K562 (cell line): ENCODE data around the gene SLC2A14. TPM values are rescaled to one million over a fixed set of nuclear protein-coding genes. Genes with fewer than 3 reads are reported as not detected.
"Not testable (repeated sequence)": the region's sequence is repeated elsewhere in the genome, so short reads cannot be mapped to it uniquely, and the experiment has no call there.

Experiments
- ATAC-seq: fragments of 200-7000 bp; cut with Tn5 transposase; 3 replicates; pipeline ENCODE4 v1.9.1; 2020; ENCODE audit warnings: moderate library complexity
- BruUV-seq: library from RNA; stranded (reverse); fragments of 400-500 nt; replicated peaks from 2 replicates; lab custom pipeline; 2021; lab: Mats Ljungman, UMichigan
- CTCF ChIA-PET: fragments of 300-600 bp; formaldehyde crosslinking; extraction: SDS; loops from one replicate; lab custom pipeline; 2021; ENCODE audit warnings: low intra/inter-chr PET ratio; lab: Yijun Ruan, JAX
- POLR2A ChIA-PET: fragments of 300-600, 350-650 bp; sonication (Branson Sonifier 250); formaldehyde crosslinking; extraction: SDS; loops from one replicate; lab custom pipeline; 2021; ENCODE audit warnings: antibody characterized with exemption, inconsistent platforms; lab: Yijun Ruan, JAX
- DNase-seq, 4 experiments: peaks; one replicate each; pipeline versions ENCODE4 v3.0.0 to v3.0.0-alpha.2; 2011 to 2018; ENCODE audit warnings: low spot score in 3 of 4, mixed read lengths in 3 of 4; ENCODE audit errors: extremely low read depth in 1 of 4
- FAIRE-seq: peaks from 2 replicates; lab custom pipeline; 2011; peaks lifted over from hg19 to GRCh38; lab: Jason Lieb, UNC
- H2AFZ ChIP-seq: 2 replicates; pipeline ENCODE4 v1.6.0; 2011; ENCODE audit warnings: low read depth, low read length, control low read depth, inconsistent platforms
- H3K27ac ChIP-seq: fragments of 200-600 bp; 3 replicates; pipeline ENCODE4 v1.8.0; 2011; ENCODE audit warnings: low read depth, mild to moderate bottlenecking, control low read depth, inconsistent platforms, low read length, moderate library complexity, mixed read lengths; ENCODE audit errors: extremely low read depth
- H3K27me3 ChIP-seq, 2 experiments: fragments of 300-600 bp in 1 of 2; 2 replicates in 1 of 2; 3 replicates in 1 of 2; pipeline versions ENCODE4 v1.6.0 to v1.8.0; 2011; ENCODE audit warnings: inconsistent platforms in 2 of 2, low read length in 2 of 2, mild to moderate bottlenecking in 1 of 2, mixed read lengths in 1 of 2, moderate library complexity in 1 of 2; ENCODE audit not compliant: control insufficient read depth in 2 of 2, insufficient read depth in 2 of 2
- H3K36me3 ChIP-seq: fragments of 300-600 bp; 3 replicates; pipeline ENCODE4 v1.8.0; 2011; ENCODE audit warnings: mild to moderate bottlenecking, low read length, inconsistent platforms; ENCODE audit not compliant: control insufficient read depth, insufficient read depth
- H3K4me1 ChIP-seq, 2 experiments: fragments of 200-600 bp in 1 of 2; replicated peaks in 1 of 2; 2 replicates in 1 of 2; 3 replicates in 1 of 2; pipeline versions ENCODE4 v1.5.1 to v1.8.0; 2011; ENCODE audit warnings: inconsistent platforms in 2 of 2, low read length in 2 of 2, mild to moderate bottlenecking in 1 of 2, mixed read lengths in 1 of 2, moderate library complexity in 1 of 2; ENCODE audit not compliant: control insufficient read depth in 2 of 2, insufficient read depth in 2 of 2
- H3K4me2 ChIP-seq: 2 replicates; pipeline ENCODE4 v1.6.1; 2011; ENCODE audit warnings: low read length, control low read depth, inconsistent platforms, mixed read lengths; ENCODE audit not compliant: insufficient read depth
- H3K4me3 ChIP-seq: fragments of 200-600 bp; sonication (generic), shearing (Covaris generic); 2 replicates; pipeline ENCODE4 v1.5.1; 2016; ENCODE audit warnings: control low read depth, inconsistent platforms
- H3K79me2 ChIP-seq: fragments of 200-600 bp; 3 replicates; pipeline ENCODE4 v1.8.0; 2011; ENCODE audit warnings: low read length, inconsistent platforms; ENCODE audit not compliant: control insufficient read depth, insufficient read depth
- H3K9ac ChIP-seq, 2 experiments: 2 replicates each; pipeline versions ENCODE4 v1.6.0 to v1.6.1; 2011; ENCODE audit warnings: low read depth in 2 of 2, low read length in 2 of 2, control low read depth in 1 of 2, inconsistent platforms in 1 of 2, mild to moderate bottlenecking in 1 of 2, mixed read lengths in 1 of 2; ENCODE audit not compliant: insufficient read depth in 1 of 2
- H3K9me1 ChIP-seq: one replicate; pipeline ENCODE4 v1.6.0; 2011; ENCODE audit warnings: inconsistent platforms, mild to moderate bottlenecking, low read length, moderate library complexity; ENCODE audit not compliant: control insufficient read depth, insufficient read depth
- H3K9me3 ChIP-seq: replicated peaks from 2 replicates; pipeline ENCODE4 v1.5.1; 2011; ENCODE audit warnings: low read depth, low read length, inconsistent platforms; ENCODE audit not compliant: control insufficient read depth, insufficient read depth
- H4K20me1 ChIP-seq: replicated peaks from 2 replicates; pipeline ENCODE4 v1.6.1; 2011; ENCODE audit warnings: low read length, inconsistent platforms, mixed read lengths; ENCODE audit not compliant: control insufficient read depth, insufficient read depth
- EGR1 ChIP-seq: fragments of 450-650 bp; conservative IDR thresholded peaks from 2 replicates; pipeline ENCODE4 v1.6.1; 2017; ENCODE audit warnings: mild to moderate bottlenecking
- POLR2AphosphoS2 ChIP-seq: IDR thresholded peaks from 2 replicates; pipeline ENCODE4 v1.6.1; 2012; ENCODE audit warnings: low read length, improper control_type of control experiment
- POLR2AphosphoS5 ChIP-seq: IDR thresholded peaks from 2 replicates; pipeline ENCODE4 v1.6.1; 2011; ENCODE audit warnings: mild to moderate bottlenecking, low read depth, low read length, moderate library complexity; ENCODE audit not compliant: control insufficient read depth, insufficient read depth
- RBFOX2 ChIP-seq: fragments of 200-400 bp; formaldehyde crosslinking; IDR thresholded peaks from 2 replicates; pipeline ENCODE4 v1.6.1; 2017; ENCODE audit warnings: low read depth, mild to moderate bottlenecking, low read length, moderate library complexity
- WGBS: fragments of 100-300 bp; shearing (Covaris generic); methylation state at CpG from one replicate; pipeline ENCODE4 v1.1.6; 2016; ENCODE audit warnings: low coverage, mixed read lengths; ENCODE audit not compliant: insufficient coverage; ENCODE audit errors: missing lambda C conversion rate; 5-methylcytosine and 5-hydroxymethylcytosine counted together
- in situ Hi-C: fragments of 300-500 bp; cut with MboI; formaldehyde crosslinking; loops from 4 replicates; pipeline ENCODE4 v1.15.0; 2018; ENCODE audit warnings: inconsistent platforms, mixed read lengths
- intact Hi-C: fragments of 100-400 bp; cut with micrococcal nuclease; formaldehyde crosslinking; loops from 2 replicates; pipeline ENCODE4 v1.14.2; 2022
- polyA plus RNA-seq, 8 experiments: library from polyadenylated mRNA; depleted of rRNA in 4 of 8; stranded (reverse) in 5 of 8; unstranded in 3 of 8; fragments of >200 nt; fragmentation: Nextera tagmentation in 2 of 8; fragmentation: Illumina TruSeq in 1 of 8; extraction: Ambion mirVana in 2 of 8; extraction: Trizol in 1 of 8; gene quantifications; 2 replicates each; pipeline versions ENCODE4 v1.2.1 to v1.2.3, GENCODE V29; 2011 to 2014; ENCODE audit warnings: inconsistent platforms in 1 of 8, missing spikeins in 1 of 8
- total RNA-seq, 7 experiments: library from RNA; depleted of rRNA in 6 of 7; stranded (reverse); fragments of >200 nt in 6 of 7; fragmentation: Illumina TruSeq in 2 of 7; extraction: Trizol in 2 of 7; gene quantifications; 2 replicates each; pipeline versions ENCODE4 v1.2.1 to v1.2.3, GENCODE V29; 2011 to 2021; ENCODE audit warnings: low replicate concordance in 1 of 7

Gene SLC2A14
- total and polyA plus RNA-seq, 9 of the 15 experiments (the other 6 are each of a cell fraction or from before 2014, with no cell fraction given) = 0.13 to 8.9 (median 4.8) TPM; not detected in 1

DNA sequence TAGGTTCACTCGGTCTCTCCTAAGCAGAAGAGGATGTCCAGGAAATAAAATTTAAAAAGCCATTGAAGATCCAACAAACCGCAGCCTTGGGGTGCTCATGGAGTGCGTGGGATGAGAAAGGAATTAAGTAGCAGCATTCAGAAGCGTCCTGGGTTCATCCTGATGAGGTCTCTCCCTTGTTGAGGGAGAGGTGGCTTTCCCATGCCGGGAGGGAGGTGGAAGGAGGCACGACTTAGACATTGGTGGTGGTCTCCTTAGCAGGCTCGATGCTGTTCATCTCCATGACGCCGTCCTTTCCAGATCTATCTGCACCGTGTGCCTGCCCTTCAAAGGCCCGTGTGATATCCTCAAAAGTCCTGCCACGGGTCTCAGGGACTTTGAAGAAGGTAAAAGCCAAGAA lies 48.5 kb upstream of the SLC2A14 start:
- H3K4me3 ChIP-seq, H3K27ac ChIP-seq, H3K4me1 ChIP-seq, H3K9me3 ChIP-seq: not testable (repeated sequence)
- WGBS = no CpG with 5 or more reads among the region's 12 CpGs
- 0 out of 2 replicates have a peak, but pooled peaks have one; percentile 12 for TF ChIP-seq POLR2AphosphoS5
- peak; percentile 31; the same call in 1 of the 2 replicates for TF ChIP-seq RBFOX2
- TF ChIP-seq, all 486 proteins: peak for 2; not testable (repeated sequence) for 484
- H2AFZ ChIP-seq, H3K4me2 ChIP-seq, H3K79me2 ChIP-seq, H3K27me3 ChIP-seq, H3K9me1 ChIP-seq, in situ Hi-C loops, H4K20me1 ChIP-seq, H3K9ac ChIP-seq, intact Hi-C loops, CTCF ChIA-PET, ATAC-seq, DNase-seq, BruUV-seq: not testable (repeated sequence)
- H3K36me3 ChIP-seq = peaks cover 65% of the 10 kb centered on the region
- FAIRE-seq = peak; percentile 37
- POLR2A ChIA-PET = interaction anchor here (0.7 to 0.9 kb wide), 2 partner anchors 29 to 31 kb away, joined by 3 read pairs; no protein-coding TSS in a partner anchor

DNA sequence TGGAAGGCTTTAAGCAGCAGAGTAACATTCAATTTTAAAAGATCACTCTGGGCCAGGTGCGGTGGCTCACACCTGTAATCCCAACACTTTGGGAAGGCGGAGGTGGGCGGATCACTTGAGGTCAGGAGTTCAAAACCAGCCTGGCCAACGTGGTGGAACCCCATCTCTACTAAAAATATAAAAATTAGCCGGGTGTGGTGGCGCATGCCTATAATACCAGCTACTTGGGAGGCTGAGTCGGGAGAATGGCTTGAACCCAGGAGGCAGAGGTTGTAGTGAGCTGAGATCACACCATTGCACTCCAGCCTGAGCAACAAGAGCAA lies 45.5 kb upstream of the SLC2A14 start:
- H3K79me2 ChIP-seq, H3K27ac ChIP-seq, CTCF ChIA-PET, ATAC-seq, H3K4me1 ChIP-seq, H4K20me1 ChIP-seq, DNase-seq, in situ Hi-C loops, BruUV-seq, H3K27me3 ChIP-seq, intact Hi-C loops, H3K9me3 ChIP-seq, H3K9me1 ChIP-seq, H3K9ac ChIP-seq, H3K4me2 ChIP-seq, FAIRE-seq, H2AFZ ChIP-seq, H3K4me3 ChIP-seq: not testable (repeated sequence)
- whole genome bisulfite sequencing = 74% methylated on average over 6 of the region's 7 CpGs
- peaks cover 43% of the 10 kb centered on the region; the same call in 2 of the 3 replicates for H3K36me3 ChIP-seq
- TF ChIP-seq POLR2AphosphoS2 (0 out of 2 replicates have a peak, but pooled peaks have one; percentile 0), EGR1 (0 out of 2 replicates have a peak, but pooled peaks have one; percentile 10)
- POLR2A ChIA-PET = interaction anchor here (0.7 to 3.2 kb wide), 7 partner anchors 10 to 1050 kb away, joined by 3 to 16 read pairs (median 5); partner anchors contain the start of gene TPI1
